GM12872 (cell line): Measurements from ENCODE around the gene C6orf132.

Experiments used
- TF ChIP-seq, protein P1 (sequence below): IDR thresholded peaks from 3 replicates; pipeline ENCODE4 v1.5.1; 2011; ENCODE audit warnings: low read depth, mild to moderate bottlenecking, low read length, moderate library complexity; ENCODE audit not compliant: insufficient read depth

C6orf132 gene

DNA sequence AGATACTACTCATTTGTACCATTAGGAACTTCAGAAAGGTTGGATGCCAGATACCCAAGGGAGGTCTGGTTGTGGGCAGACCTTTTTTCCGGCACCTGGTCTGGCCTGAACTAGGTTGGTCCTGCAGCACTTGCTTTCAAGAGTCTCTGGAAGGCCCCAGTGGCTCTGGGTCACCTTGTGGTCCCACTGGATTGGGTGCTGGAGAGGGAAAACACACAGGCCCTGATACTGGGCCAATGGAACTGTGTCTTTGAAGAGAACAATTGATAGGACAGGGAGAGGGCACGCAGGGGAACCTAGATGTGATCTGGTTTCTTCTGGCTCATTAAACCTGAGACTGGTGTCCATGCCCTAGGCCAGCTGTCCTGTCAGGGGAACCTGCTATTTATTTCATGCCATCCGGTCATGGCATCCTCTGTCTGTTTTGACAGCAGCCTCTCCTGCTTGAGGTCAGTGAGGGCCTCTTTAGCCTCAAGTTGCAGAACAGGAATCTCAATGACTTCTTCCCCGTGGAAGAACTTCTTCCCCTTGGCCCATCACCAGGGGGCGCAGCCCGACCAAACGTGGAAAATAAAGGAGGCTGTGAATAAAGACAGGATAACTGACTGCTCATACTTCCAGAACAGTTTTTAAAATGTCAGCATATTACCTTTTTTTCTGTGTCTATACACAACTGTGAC is 67.1 kb downstream of the C6orf132 start:
- TF ChIP-seq, protein P1, sequence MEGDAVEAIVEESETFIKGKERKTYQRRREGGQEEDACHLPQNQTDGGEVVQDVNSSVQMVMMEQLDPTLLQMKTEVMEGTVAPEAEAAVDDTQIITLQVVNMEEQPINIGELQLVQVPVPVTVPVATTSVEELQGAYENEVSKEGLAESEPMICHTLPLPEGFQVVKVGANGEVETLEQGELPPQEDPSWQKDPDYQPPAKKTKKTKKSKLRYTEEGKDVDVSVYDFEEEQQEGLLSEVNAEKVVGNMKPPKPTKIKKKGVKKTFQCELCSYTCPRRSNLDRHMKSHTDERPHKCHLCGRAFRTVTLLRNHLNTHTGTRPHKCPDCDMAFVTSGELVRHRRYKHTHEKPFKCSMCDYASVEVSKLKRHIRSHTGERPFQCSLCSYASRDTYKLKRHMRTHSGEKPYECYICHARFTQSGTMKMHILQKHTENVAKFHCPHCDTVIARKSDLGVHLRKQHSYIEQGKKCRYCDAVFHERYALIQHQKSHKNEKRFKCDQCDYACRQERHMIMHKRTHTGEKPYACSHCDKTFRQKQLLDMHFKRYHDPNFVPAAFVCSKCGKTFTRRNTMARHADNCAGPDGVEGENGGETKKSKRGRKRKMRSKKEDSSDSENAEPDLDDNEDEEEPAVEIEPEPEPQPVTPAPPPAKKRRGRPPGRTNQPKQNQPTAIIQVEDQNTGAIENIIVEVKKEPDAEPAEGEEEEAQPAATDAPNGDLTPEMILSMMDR = peak; percentile 67; the same call in 2 of the 3 replicates

DNA sequence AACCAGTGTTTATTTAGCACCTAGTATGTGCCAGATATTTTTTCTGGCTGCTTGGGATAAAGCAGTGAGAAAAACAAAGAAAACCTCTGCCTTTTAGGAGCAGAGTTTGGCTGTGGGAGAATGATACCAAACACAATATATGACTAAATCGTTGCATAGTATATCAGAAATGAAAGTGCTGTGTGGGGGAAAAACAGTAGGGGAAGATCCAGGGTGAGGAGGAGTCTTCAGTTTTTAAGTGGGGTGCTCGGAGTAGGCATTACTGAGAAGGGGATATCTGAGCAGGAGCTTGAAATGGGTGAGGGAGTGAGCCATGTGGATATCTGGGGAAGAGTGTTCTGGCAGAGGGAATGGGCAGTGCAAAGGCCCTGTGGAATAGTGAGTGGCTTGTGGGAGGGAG is 69.1 kb downstream of the C6orf132 start:
- TF ChIP-seq, protein P1 = no peak

DNA sequence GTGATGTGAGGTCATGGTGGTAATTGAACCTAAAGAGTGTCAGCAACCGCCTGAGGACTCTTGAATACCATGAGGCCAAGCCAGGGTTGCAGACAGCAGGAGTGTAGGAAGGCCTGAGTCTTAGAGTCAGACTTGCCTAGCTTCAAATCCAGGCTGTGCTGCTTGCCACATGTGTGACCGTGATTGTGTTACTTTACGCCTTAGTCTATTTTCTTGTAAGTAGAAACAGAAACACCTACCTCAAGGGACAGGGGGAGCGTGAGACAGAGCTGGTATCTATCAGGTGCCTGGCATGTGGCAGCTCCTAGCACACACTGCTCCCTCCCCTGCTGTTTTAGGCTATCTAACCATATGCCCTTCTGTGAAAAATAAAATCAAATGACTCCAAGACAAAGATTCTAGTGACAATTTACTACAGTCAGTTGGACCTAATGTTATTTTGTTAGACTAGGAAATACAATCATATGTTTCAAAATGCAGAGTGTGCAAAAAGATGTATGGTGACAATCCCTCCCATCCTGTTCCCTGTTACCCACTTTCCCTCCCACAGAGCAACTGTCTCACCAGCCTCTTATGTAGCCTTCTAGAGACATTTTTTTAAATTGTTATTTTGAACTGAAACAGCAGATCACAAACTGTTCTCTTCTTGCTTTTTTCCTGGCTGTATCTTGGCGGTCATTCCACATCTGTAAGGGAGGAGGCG is 70.4 kb downstream of the C6orf132 start:
- TF ChIP-seq, protein P1 = no peak

DNA sequence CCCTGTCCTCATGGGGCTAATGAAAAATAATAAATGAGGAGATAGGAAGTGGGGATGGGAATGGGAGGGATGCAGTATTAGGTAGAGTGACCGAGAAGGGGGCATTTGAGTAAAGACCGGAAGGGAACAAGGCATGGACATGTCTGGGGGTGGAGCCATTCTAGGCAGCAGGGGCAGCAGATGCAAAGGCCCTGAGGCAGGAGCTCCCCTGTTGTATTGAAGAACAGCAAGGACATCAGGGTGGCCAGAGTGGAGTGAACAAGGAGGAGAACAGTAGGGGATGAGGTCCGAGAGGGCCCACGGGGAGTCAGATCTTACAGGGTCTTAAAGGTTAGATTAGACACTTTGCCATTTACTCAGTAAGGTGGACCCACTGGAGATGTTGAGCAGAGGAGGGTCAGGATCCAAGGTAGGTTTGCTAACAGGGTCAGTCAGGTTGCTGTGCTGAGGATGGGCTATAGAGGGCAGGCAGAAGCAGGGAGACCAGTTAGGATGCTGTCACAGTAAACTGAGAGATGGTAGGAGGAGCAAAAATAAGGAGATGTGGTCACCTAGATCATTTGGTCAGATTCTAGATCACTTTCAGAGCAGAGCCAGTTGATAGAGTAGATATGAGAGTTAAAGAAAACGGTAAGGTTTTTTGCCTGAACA is 73.4 kb downstream of the C6orf132 start:
- TF ChIP-seq, protein P1 = 0 out of 3 replicates have a peak, but pooled peaks have one; percentile 4

DNA sequence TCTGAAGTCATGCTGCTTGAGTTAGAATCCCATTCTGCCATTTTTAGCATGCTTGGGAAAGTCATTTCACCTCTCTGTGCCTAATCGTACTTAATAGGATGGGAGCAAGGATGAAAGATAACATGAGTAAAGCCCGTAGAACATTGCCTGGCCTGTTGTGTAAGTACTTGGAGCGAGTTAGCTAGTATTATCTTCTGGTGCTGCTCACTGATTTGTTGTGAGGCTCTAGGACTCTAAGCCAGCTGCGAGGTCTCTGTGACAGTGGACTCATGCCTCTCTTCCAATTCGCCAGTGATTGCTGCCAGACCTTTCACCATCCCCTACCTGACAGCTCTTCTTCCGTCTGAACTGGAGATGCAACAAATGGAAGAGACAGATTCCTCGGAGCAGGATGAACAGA is 74.2 kb downstream of the C6orf132 start:
- TF ChIP-seq, protein P1 = no peak

DNA sequence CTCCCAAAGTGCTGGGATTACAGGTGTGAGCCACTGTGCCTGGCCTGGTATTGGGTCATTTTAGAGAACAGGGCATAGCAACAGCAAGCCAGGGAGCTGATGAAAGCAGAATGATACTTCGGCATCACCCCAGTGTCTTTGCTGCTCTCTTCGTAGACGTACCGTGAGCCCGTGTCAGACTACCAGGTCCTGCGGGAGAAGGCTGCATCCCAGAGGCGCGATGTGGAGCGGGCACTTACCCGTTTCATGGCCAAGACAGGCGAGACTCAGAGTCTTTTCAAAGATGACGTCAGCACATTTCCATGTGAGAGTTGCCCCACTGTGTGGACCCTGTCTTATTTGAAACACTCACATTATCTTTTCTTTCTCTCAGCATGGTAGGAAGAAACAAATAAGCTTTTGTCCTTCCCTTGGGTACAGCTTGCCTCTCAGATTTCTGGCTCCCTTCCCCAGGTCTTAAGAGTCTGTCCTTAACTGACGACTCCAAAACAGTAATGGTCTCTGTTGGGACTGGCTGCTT is 76.2 kb downstream of the C6orf132 start:
- TF ChIP-seq, protein P1 = no peak

DNA sequence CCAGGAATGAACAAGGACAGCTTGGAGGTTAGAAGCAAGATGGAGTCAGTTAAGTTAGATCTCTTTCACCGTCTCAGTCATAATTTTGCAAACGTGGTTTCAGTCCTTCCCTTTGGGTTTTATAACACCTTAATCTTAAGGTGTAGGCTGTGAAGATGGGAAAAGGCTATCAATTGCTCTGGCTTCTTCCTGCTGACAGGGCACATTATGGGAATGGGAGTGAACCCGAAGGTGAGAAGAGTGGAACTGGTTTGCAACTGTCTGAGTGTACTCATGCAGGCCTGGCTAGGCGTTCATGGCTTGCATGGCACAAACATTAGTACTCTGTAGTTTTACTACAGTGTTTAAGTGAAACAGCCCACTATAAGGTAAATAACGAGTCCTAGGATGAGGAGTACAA is 82.7 kb downstream of the C6orf132 start:
- TF ChIP-seq, protein P1 = no peak
